H1 (cell line): ENCODE results near the gene ULBP1.

ENCODE experiments used
- ATF3 ChIP-seq: IDR thresholded peaks from 2 replicates; pipeline ENCODE4 v1.6.1; 2011; ENCODE audit warnings: low read depth, mild to moderate bottlenecking, low read length; ENCODE audit not compliant: insufficient read depth
- CBX5 ChIP-seq: fragments of 300-800, 300-1000 bp; sonication (generic); IDR thresholded peaks from 2 replicates; pipeline ENCODE4 v1.7.1; 2016; ENCODE audit warnings: antibody characterized with exemption, low read length, low read depth
- CEBPB ChIP-seq: IDR thresholded peaks from 2 replicates; pipeline ENCODE4 v1.6.1; 2012; ENCODE audit warnings: low read depth, low read length
- CHD2 ChIP-seq: IDR thresholded peaks from 2 replicates; pipeline ENCODE4 v1.6.1; 2012; ENCODE audit warnings: low read length, improper control_type of control experiment
- EGR1 ChIP-seq: IDR thresholded peaks from 2 replicates; pipeline ENCODE4 v1.6.1; 2011; ENCODE audit warnings: low read depth, low read length, borderline replicate concordance
- NRF1 ChIP-seq: IDR thresholded peaks from 2 replicates; pipeline ENCODE4 v1.6.1; 2011; ENCODE audit warnings: mild to moderate bottlenecking, low read depth, low read length, improper control_type of control experiment
- POLR2A ChIP-seq, 2 experiments: IDR thresholded peaks; 1 replicate in 1 of 2; 2 replicates in 1 of 2; pipeline ENCODE4 v1.6.1; 2011; ENCODE audit warnings: low read depth in 2 of 2, low read length in 2 of 2, mild to moderate bottlenecking in 2 of 2; ENCODE audit errors: control extremely low read depth in 1 of 2
- POLR2AphosphoS5 ChIP-seq: IDR thresholded peaks from 2 replicates; pipeline ENCODE4 v1.6.1; 2011; ENCODE audit warnings: low read depth, low read length
- RAD21 ChIP-seq, 2 experiments: IDR thresholded peaks in 1 of 2; conservative IDR thresholded peaks in 1 of 2; 2 replicates each; pipeline ENCODE4 v1.6.1; 2011; ENCODE audit warnings: low read depth in 2 of 2, low read length in 2 of 2, improper control_type of control experiment in 1 of 2, inconsistent platforms in 1 of 2, mild to moderate bottlenecking in 1 of 2, moderate library complexity in 1 of 2
- RXRA ChIP-seq: IDR thresholded peaks from 2 replicates; pipeline ENCODE4 v1.6.1; 2011; ENCODE audit warnings: low read depth, mild to moderate bottlenecking, low read length, moderate library complexity; ENCODE audit not compliant: insufficient read depth
- SIRT6 ChIP-seq: IDR thresholded peaks from one replicate; pipeline ENCODE4 v1.7.1; 2012; ENCODE audit warnings: low read length, inconsistent platforms
- ZNF274 ChIP-seq: IDR thresholded peaks from 2 replicates; pipeline ENCODE4 v1.7.0; 2012; ENCODE audit warnings: low read length, borderline replicate concordance; ENCODE audit errors: extremely low read depth
- TF ChIP-seq, protein P1 (sequence below), 3 experiments: IDR thresholded peaks; 1 replicate in 2 of 3; 2 replicates in 1 of 3; pipeline versions ENCODE4 v1.5.1 to v1.6.1; 2011; ENCODE audit warnings: low read length in 3 of 3, mild to moderate bottlenecking in 3 of 3, inconsistent platforms in 2 of 3, low read depth in 1 of 3, moderate library complexity in 1 of 3; ENCODE audit not compliant: insufficient read depth in 1 of 3; ENCODE audit errors: control extremely low read depth in 1 of 3
- TF ChIP-seq, protein P2 (sequence below): IDR thresholded peaks from 2 replicates; pipeline ENCODE4 v1.6.1; 2012; ENCODE audit warnings: low read length, inconsistent platforms

DNA sequence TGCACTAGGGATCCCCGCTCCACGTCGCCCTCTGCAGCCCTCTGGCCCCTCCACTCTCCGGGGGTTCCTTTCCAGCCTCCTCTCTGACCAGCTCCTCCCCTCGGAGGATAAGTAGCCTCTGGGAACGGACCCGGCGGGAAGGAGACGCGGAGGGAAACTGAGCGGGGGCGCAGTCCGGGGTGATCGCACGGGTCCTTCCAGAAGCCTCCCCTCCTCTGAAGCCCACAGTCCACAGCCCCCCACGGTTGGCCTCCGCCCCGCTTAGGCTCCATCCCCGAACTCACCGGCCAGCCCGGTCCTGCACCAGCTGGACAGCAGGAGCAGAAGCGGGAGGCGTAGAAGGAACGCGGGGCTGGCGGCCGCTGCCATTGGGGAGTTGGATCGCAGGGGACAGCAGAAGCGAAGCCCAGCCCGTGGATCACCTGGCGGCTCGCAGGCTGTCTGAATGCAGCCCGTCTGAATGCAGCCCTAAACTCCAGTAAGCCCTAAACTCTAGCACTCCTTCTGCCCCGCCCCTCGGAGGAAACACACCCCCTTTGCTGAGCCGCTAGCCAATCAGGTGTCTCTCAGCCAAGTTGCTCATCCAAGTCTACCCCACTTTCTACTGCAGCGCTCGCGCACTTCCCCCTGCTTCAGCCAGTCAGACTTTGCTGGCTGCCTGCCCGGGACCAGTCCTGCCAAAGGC, 41.0 kb upstream of the ULBP1 start, which contains the start of gene RAET1G:
- TF ChIP-seq, protein P1, sequence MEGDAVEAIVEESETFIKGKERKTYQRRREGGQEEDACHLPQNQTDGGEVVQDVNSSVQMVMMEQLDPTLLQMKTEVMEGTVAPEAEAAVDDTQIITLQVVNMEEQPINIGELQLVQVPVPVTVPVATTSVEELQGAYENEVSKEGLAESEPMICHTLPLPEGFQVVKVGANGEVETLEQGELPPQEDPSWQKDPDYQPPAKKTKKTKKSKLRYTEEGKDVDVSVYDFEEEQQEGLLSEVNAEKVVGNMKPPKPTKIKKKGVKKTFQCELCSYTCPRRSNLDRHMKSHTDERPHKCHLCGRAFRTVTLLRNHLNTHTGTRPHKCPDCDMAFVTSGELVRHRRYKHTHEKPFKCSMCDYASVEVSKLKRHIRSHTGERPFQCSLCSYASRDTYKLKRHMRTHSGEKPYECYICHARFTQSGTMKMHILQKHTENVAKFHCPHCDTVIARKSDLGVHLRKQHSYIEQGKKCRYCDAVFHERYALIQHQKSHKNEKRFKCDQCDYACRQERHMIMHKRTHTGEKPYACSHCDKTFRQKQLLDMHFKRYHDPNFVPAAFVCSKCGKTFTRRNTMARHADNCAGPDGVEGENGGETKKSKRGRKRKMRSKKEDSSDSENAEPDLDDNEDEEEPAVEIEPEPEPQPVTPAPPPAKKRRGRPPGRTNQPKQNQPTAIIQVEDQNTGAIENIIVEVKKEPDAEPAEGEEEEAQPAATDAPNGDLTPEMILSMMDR (IDR thresholded peaks at IDR 0.05; ENCODE audit: control extremely low read depth in 1 of 3, insufficient read depth in 1 of 3, low read depth in 1 of 3, low read length in 3 of 3) = no peak
- TF ChIP-seq SIRT6 (no peak), CBX5 (no peak), ATF3 (no peak), POLR2AphosphoS5 (no peak), CHD2 (no peak), RAD21 (IDR thresholded peaks at IDR 0.05 in 1 of 2, conservative IDR thresholded peaks at IDR 0.05 in 1 of 2; ENCODE audit: low read depth in 2 of 2, low read length in 2 of 2) (no peak), CEBPB (no peak), EGR1 (peak; percentile 39; the same call in 1 of the 2 replicates), RXRA (no peak), POLR2A (IDR thresholded peaks at IDR 0.05; ENCODE audit: control extremely low read depth in 1 of 2, low read depth in 2 of 2, low read length in 2 of 2) (peak in 1 of 2 experiments; percentile 60; a peak in 2 of 3 replicates), NRF1 (no peak), ZNF274 (no peak)
- TF ChIP-seq, protein P2, sequence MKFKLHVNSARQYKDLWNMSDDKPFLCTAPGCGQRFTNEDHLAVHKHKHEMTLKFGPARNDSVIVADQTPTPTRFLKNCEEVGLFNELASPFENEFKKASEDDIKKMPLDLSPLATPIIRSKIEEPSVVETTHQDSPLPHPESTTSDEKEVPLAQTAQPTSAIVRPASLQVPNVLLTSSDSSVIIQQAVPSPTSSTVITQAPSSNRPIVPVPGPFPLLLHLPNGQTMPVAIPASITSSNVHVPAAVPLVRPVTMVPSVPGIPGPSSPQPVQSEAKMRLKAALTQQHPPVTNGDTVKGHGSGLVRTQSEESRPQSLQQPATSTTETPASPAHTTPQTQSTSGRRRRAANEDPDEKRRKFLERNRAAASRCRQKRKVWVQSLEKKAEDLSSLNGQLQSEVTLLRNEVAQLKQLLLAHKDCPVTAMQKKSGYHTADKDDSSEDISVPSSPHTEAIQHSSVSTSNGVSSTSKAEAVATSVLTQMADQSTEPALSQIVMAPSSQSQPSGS = no peak
